ENCODE measurements around the gene TECPR2.

- TF ChIP-seq POLR2A (IDR thresholded peaks at IDR 0.05; ENCODE audit: low read depth, low read length) = no peak
- no peak for TF ChIP-seq POLR2AphosphoS5 (IDR thresholded peaks at IDR 0.05; ENCODE audit: low read depth, low read length)
- TF ChIP-seq TAF1 (IDR thresholded peaks at IDR 0.05; ENCODE audit: borderline replicate concordance, low read depth, low read length) = no peak
Measured at GRCh38 chr14:102544046-102544746, 181.5 kb downstream of the TECPR2 start.

Measured in GM12892 (cell line).